H1 (cell line): ENCODE measurements around the gene CELF1. TPM values are rescaled to one million over a fixed set of nuclear protein-coding genes. Genes with fewer than 3 reads are reported as not detected.

Experiments used
- CTCF ChIA-PET: fragments of 300-600 bp; sonication (Branson Sonifier 250); formaldehyde crosslinking; loops from one replicate; lab custom pipeline; 2021; ENCODE audit not compliant: partially characterized antibody; lab: Charles Lee
- POLR2A ChIA-PET: fragments of 300-600 bp; sonication (Branson Sonifier 250); formaldehyde crosslinking; loops from one replicate; lab custom pipeline; 2021; ENCODE audit warnings: inconsistent platforms; ENCODE audit not compliant: partially characterized antibody; lab: Charles Lee
- DNase-seq, 2 experiments: peaks; one replicate each; pipeline versions ENCODE4 v3.0.0 to v3.0.0-alpha.2; 2010 to 2022; ENCODE audit warnings: low spot score in 2 of 2, low read depth in 1 of 2, mixed read lengths in 1 of 2
- FAIRE-seq: peaks from 2 replicates; lab custom pipeline; 2011; peaks lifted over from hg19 to GRCh38; lab: Jason Lieb, UNC
- H2AFZ ChIP-seq: 2 replicates; pipeline ENCODE4 v1.8.1; 2012; ENCODE audit warnings: low read length, inconsistent platforms
- H2AK5ac ChIP-seq: 2 replicates; pipeline ENCODE4 v1.6.1; 2013; ENCODE audit warnings: low read depth, low read length
- H2BK120ac ChIP-seq: replicated peaks from 2 replicates; pipeline ENCODE3; 2013; ENCODE audit warnings: low read depth, low read length, inconsistent platforms
- H2BK12ac ChIP-seq: 2 replicates; pipeline ENCODE4 v1.6.1; 2013; ENCODE audit warnings: low read depth, low read length
- H2BK15ac ChIP-seq: 2 replicates; pipeline ENCODE4 v1.6.1; 2013; ENCODE audit warnings: low read length
- H2BK20ac ChIP-seq: 2 replicates; pipeline ENCODE4 v1.6.1; 2013; ENCODE audit warnings: low read length
- H2BK5ac ChIP-seq: 2 replicates; pipeline ENCODE4 v1.6.1; 2013; ENCODE audit warnings: low read depth, low read length
- H3K14ac ChIP-seq: 2 replicates; pipeline ENCODE4 v1.6.1; 2013; ENCODE audit warnings: inconsistent platforms; ENCODE audit not compliant: insufficient read length
- H3K18ac ChIP-seq: 2 replicates; pipeline ENCODE4 v1.6.1; 2013; ENCODE audit warnings: low read length; ENCODE audit errors: extremely low read depth
- H3K23ac ChIP-seq: 2 replicates; pipeline ENCODE4 v1.6.1; 2013; ENCODE audit warnings: inconsistent platforms; ENCODE audit not compliant: insufficient read length
- H3K23me2 ChIP-seq: 2 replicates; pipeline ENCODE4 v1.6.1; 2013; ENCODE audit warnings: low read depth, low read length
- H3K27ac ChIP-seq: 2 replicates; pipeline ENCODE4 v1.6.1; 2011; ENCODE audit warnings: low read depth, low read length, inconsistent platforms
- H3K27me3 ChIP-seq, 4 experiments: replicated peaks in 1 of 4; 1 replicate in 1 of 4; 2 replicates in 3 of 4; pipeline versions ENCODE4 v1.6.1 to v1.8.1; 2011 to 2013; ENCODE audit warnings: low read length in 3 of 4, mild to moderate bottlenecking in 3 of 4, inconsistent platforms in 2 of 4, mixed read lengths in 2 of 4, moderate library complexity in 1 of 4; ENCODE audit not compliant: control insufficient read depth in 3 of 4, insufficient read depth in 3 of 4; ENCODE audit errors: extremely low read depth in 1 of 4
- H3K36me3 ChIP-seq, 4 experiments: 2 replicates each; pipeline versions ENCODE4 v1.6.1 to v1.8.1; 2011 to 2013; ENCODE audit warnings: mild to moderate bottlenecking in 4 of 4, low read length in 3 of 4, moderate library complexity in 2 of 4, control low read depth in 1 of 4, inconsistent platforms in 1 of 4; ENCODE audit not compliant: insufficient read depth in 4 of 4, control insufficient read depth in 2 of 4
- H3K4ac ChIP-seq: replicated peaks from 2 replicates; pipeline ENCODE3; 2013; ENCODE audit warnings: low read length, low read depth, mixed read lengths, inconsistent platforms; ENCODE audit not compliant: insufficient read length
- H3K4me1 ChIP-seq, 4 experiments: replicated peaks in 1 of 4; 1 replicate in 1 of 4; 2 replicates in 3 of 4; pipeline versions ENCODE4 v1.6.1 to v1.8.1; 2011 to 2013; ENCODE audit warnings: low read length in 3 of 4, inconsistent platforms in 2 of 4, mixed read lengths in 1 of 4; ENCODE audit not compliant: insufficient read depth in 4 of 4, control insufficient read depth in 3 of 4
- H3K4me2 ChIP-seq, 2 experiments: 2 replicates each; pipeline versions ENCODE4 v1.6.1 to v1.8.1; 2011 to 2013; ENCODE audit warnings: low read depth in 2 of 2, low read length in 2 of 2, control low read depth in 1 of 2, inconsistent platforms in 1 of 2, mild to moderate bottlenecking in 1 of 2; ENCODE audit not compliant: insufficient read depth in 1 of 2
- H3K4me3 ChIP-seq, 4 experiments: fragments of 200-600, 300-600 bp in 1 of 4; sonication (generic), shearing (Covaris generic), sonication (Bioruptor Twin) in 1 of 4; 2 replicates each; pipeline versions ENCODE4 v1.5.1 to v1.8.1; 2011 to 2016; ENCODE audit warnings: low read length in 4 of 4, low read depth in 3 of 4, control low read depth in 2 of 4, inconsistent platforms in 2 of 4, mild to moderate bottlenecking in 2 of 4, mixed read lengths in 1 of 4, moderate library complexity in 1 of 4; ENCODE audit not compliant: insufficient read depth in 2 of 4; ENCODE audit errors: extremely low read depth in 1 of 4
- H3K56ac ChIP-seq: replicated peaks from 2 replicates; pipeline ENCODE3; 2013; ENCODE audit warnings: low read depth, mild to moderate bottlenecking, mixed read lengths, low read length, inconsistent platforms; ENCODE audit not compliant: insufficient read length
- H3K79me1 ChIP-seq: 2 replicates; pipeline ENCODE4 v1.6.1; 2013; ENCODE audit warnings: low read depth, low read length, control low read depth
- H3K79me2 ChIP-seq, 2 experiments: 2 replicates each; pipeline versions ENCODE4 v1.6.1 to v1.8.1; 2012 to 2013; ENCODE audit warnings: low read length in 2 of 2, mild to moderate bottlenecking in 2 of 2, inconsistent platforms in 1 of 2; ENCODE audit not compliant: insufficient read depth in 2 of 2, control insufficient read depth in 1 of 2
- H3K9ac ChIP-seq, 4 experiments: replicated peaks in 1 of 4; 1 replicate in 1 of 4; 2 replicates in 3 of 4; pipeline versions ENCODE4 v1.6.1 to v1.8.1; 2011 to 2013; ENCODE audit warnings: low read depth in 3 of 4, low read length in 3 of 4, control low read depth in 2 of 4, mild to moderate bottlenecking in 2 of 4, moderate library complexity in 2 of 4, inconsistent platforms in 1 of 4; ENCODE audit errors: extremely low read depth in 1 of 4
- H3K9me3 ChIP-seq, 2 experiments: 2 replicates each; pipeline versions ENCODE4 v1.6.1 to v1.8.1; 2012 to 2013; ENCODE audit warnings: mild to moderate bottlenecking in 2 of 2, moderate library complexity in 2 of 2, control low read depth in 1 of 2, inconsistent platforms in 1 of 2, low read depth in 1 of 2, low read length in 1 of 2, mixed read lengths in 1 of 2; ENCODE audit not compliant: insufficient read depth in 2 of 2
- H4K20me1 ChIP-seq, 2 experiments: replicated peaks in 1 of 2; 2 replicates each; pipeline versions ENCODE3 to v1.8.1; 2011 to 2013; ENCODE audit warnings: inconsistent platforms in 2 of 2, low read length in 2 of 2, mild to moderate bottlenecking in 1 of 2; ENCODE audit not compliant: insufficient read depth in 2 of 2, control insufficient read depth in 1 of 2
- H4K5ac ChIP-seq: 2 replicates; pipeline ENCODE4 v1.6.1; 2013; ENCODE audit warnings: low read length, low read depth, mixed read lengths, inconsistent platforms; ENCODE audit not compliant: insufficient read length
- H4K8ac ChIP-seq: 2 replicates; pipeline ENCODE4 v1.8.0; 2013; ENCODE audit warnings: mild to moderate bottlenecking, moderate library complexity, low read length, inconsistent platforms; ENCODE audit not compliant: insufficient read depth; ENCODE audit errors: extremely low read depth
- H4K91ac ChIP-seq: replicated peaks from 2 replicates; pipeline ENCODE3; 2013; ENCODE audit warnings: low read length, mixed read lengths, inconsistent platforms; ENCODE audit not compliant: insufficient read length
- ASH2L ChIP-seq: fragments of 200-600, 300-600 bp; sonication (generic); IDR thresholded peaks from one replicate; pipeline ENCODE4 v1.7.1; 2017; ENCODE audit warnings: low read length
- BRCA1 ChIP-seq: IDR thresholded peaks from 2 replicates; pipeline ENCODE4 v1.6.1; 2012; ENCODE audit warnings: low read depth, low read length, improper control_type of control experiment
- CREB1 ChIP-seq: IDR thresholded peaks from 2 replicates; pipeline ENCODE4 v1.6.1; 2012; ENCODE audit warnings: inconsistent platforms
- KDM4A ChIP-seq: IDR thresholded peaks from one replicate; pipeline ENCODE4 v1.7.1; 2012; ENCODE audit warnings: low read depth, mild to moderate bottlenecking, moderate library complexity, low read length, inconsistent platforms; ENCODE audit not compliant: severe bottlenecking
- ZNF274 ChIP-seq: IDR thresholded peaks from 2 replicates; pipeline ENCODE4 v1.7.0; 2012; ENCODE audit warnings: low read length, borderline replicate concordance; ENCODE audit errors: extremely low read depth
- WGBS, 2 experiments: shearing (Covaris generic) in 1 of 2; methylation state at CpG; one replicate each; pipeline versions ENCODE4 v1.1.6 to v1.1.7; 2013 to 2015; ENCODE audit warnings: low lambda C conversion rate in 2 of 2, mixed read lengths in 2 of 2, inconsistent platforms in 1 of 2, low coverage in 1 of 2, missing lambda C conversion rate in 1 of 2; ENCODE audit not compliant: insufficient replicate concordance in 2 of 2, insufficient coverage in 1 of 2, insufficient read length in 1 of 2; ENCODE audit errors: extremely low coverage in 1 of 2, missing lambda C conversion rate in 1 of 2; 5-methylcytosine and 5-hydroxymethylcytosine counted together
- polyA plus RNA-seq, 7 experiments: library from polyadenylated mRNA; depleted of rRNA in 3 of 7; stranded (reverse) in 5 of 7; unstranded in 2 of 7; fragments of >200 nt in 5 of 7; fragments of 200-250 nt in 2 of 7; gene quantifications; 1 replicate in 5 of 7; 2 replicates in 1 of 7; 4 replicates in 1 of 7; pipeline versions ENCODE4 v1.2.1 to v1.2.3, GENCODE V29; 2011 to 2013; ENCODE audit warnings: missing spikeins in 2 of 7, mixed read lengths in 2 of 7
- total RNA-seq: library from RNA; stranded (reverse); fragmentation: NEBNext Ultra II Directional; extraction: Animal tissue kit (Norgen Biotek cat#: 25700); gene quantifications from 2 replicates; pipeline ENCODE4 v1.2.1, GENCODE V29; 2021

Gene CELF1
- total and polyA plus RNA-seq, 2 of the 8 experiments (the other 6 are each of a cell fraction or from before 2014, with no cell fraction given): 131 to 197 TPM

- Histone ChIP-seq H3K9ac (no peak overlapping the region), H3K9me3 (no peaks in the 10 kb centered on the region), H4K20me1 (peaks cover 0 to 18% of the 10 kb centered on the region in 2 experiments), H3K56ac (no peak overlapping the region), H3K4me2 (no peak overlapping the region), H2BK20ac (no peak overlapping the region), H3K79me1 (peaks cover 10% of the 10 kb centered on the region), H3K4ac (no peak overlapping the region), H3K14ac (no peak overlapping the region), H2AFZ (no peak overlapping the region), H3K23me2 (no peaks in the 10 kb centered on the region), H4K91ac (no peak overlapping the region), H2BK12ac (no peak overlapping the region), H3K23ac (no peak overlapping the region), H3K18ac (no peak overlapping the region), H2BK120ac (no peak overlapping the region), H3K4me1 (peaks cover 11 to 37% (median 23%) of the 10 kb centered on the region in 4 experiments), H3K79me2 (peaks cover 0 to 16% of the 10 kb centered on the region in 2 experiments; a peak in 2 of 4 replicates), H2BK15ac (no peak overlapping the region), H3K27ac (no peak overlapping the region), H3K4me3 (no peak overlapping the region), H2BK5ac (no peak overlapping the region; the same call in 1 of the 2 replicates), H2AK5ac (no peak overlapping the region), H3K27me3 (no peaks in the 10 kb centered on the region), H4K5ac (no peak overlapping the region), H3K36me3 (peaks cover 4 to 46% (median 18%) of the 10 kb centered on the region in 4 experiments; a peak in 6 of 8 replicates), H4K8ac (no peak overlapping the region; the same call in 1 of the 2 replicates)
- DNase-seq (no peak), FAIRE-seq (no peak)
- 75% methylated on average over 4 of the region's 4 CpGs; no CpG with 5 or more reads in 1 of the 2 experiments for WGBS, 2 experiments
- ChIA-PET CTCF (interaction anchor here (0.6 to 1.4 kb wide), 6 partner anchors 28 to 570 kb away, joined by 3 to 6 read pairs (median 4); no protein-coding TSS in a partner anchor), POLR2A (interaction anchor here (0.9 to 1.7 kb wide), 3 partner anchors 11 to 111 kb away, joined by 3 to 6 read pairs (median 3); no protein-coding TSS in a partner anchor)
- TF ChIP-seq BRCA1 (no peak), ASH2L (no peak), ZNF274 (no peak), CREB1 (no peak), KDM4A (no peak)
These were observed 86.2 kb downstream of the CELF1 start for GRCh38 chr11:47466701-47467250.
